H9 (cell line): Measurements from ENCODE around the gene TPD52L1. TPM values are rescaled to one million over a fixed set of nuclear protein-coding genes. Genes with fewer than 3 reads are reported as not detected.

ENCODE experiments used
- DNase-seq: peaks from one replicate; pipeline ENCODE4 v3.0.0-alpha.2; 2017
- H2AFZ ChIP-seq: one replicate; pipeline ENCODE4 v1.6.1; 2013; ENCODE audit warnings: mild to moderate bottlenecking, low read length, control low read depth, moderate library complexity
- H2AK5ac ChIP-seq: 2 replicates; pipeline ENCODE4 v1.6.1; 2013; ENCODE audit warnings: low read length, control low read depth, mixed read lengths; ENCODE audit not compliant: insufficient read length
- H2BK120ac ChIP-seq: one replicate; pipeline ENCODE4 v1.6.1; 2013; ENCODE audit warnings: low read depth, mild to moderate bottlenecking, low read length, control low read depth, inconsistent platforms; ENCODE audit not compliant: poor library complexity, severe bottlenecking
- H2BK12ac ChIP-seq: 2 replicates; pipeline ENCODE4 v1.6.1; 2013; ENCODE audit warnings: low read length, control low read depth, mixed read lengths, low read depth; ENCODE audit not compliant: insufficient read length
- H2BK15ac ChIP-seq: 2 replicates; pipeline ENCODE4 v1.6.1; 2013; ENCODE audit warnings: low read depth, low read length, control low read depth
- H2BK20ac ChIP-seq: one replicate; pipeline ENCODE4 v1.6.1; 2013; ENCODE audit warnings: low read depth, mild to moderate bottlenecking, low read length, control low read depth, inconsistent platforms; ENCODE audit not compliant: poor library complexity, severe bottlenecking
- H2BK5ac ChIP-seq: 2 replicates; pipeline ENCODE4 v1.6.1; 2013; ENCODE audit warnings: low read length, control low read depth, mixed read lengths; ENCODE audit not compliant: insufficient read length
- H3K14ac ChIP-seq: 2 replicates; pipeline ENCODE4 v1.6.1; 2013; ENCODE audit warnings: low read length, control low read depth; ENCODE audit not compliant: insufficient read depth
- H3K18ac ChIP-seq: 2 replicates; pipeline ENCODE4 v1.6.1; 2013; ENCODE audit warnings: low read depth, mild to moderate bottlenecking, mixed read lengths, low read length, control low read depth; ENCODE audit not compliant: insufficient read length
- H3K23ac ChIP-seq: 2 replicates; pipeline ENCODE4 v1.6.1; 2013; ENCODE audit warnings: low read length, control low read depth, mixed read lengths, low read depth; ENCODE audit not compliant: insufficient read length
- H3K23me2 ChIP-seq: 2 replicates; pipeline ENCODE4 v1.6.1; 2013; ENCODE audit warnings: low read depth, mild to moderate bottlenecking, mixed read lengths, low read length, control low read depth; ENCODE audit not compliant: insufficient read length, poor library complexity, severe bottlenecking
- H3K27ac ChIP-seq: 2 replicates; pipeline ENCODE4 v1.5.1; 2013; ENCODE audit warnings: low read length, control low read depth, mixed read lengths, low read depth; ENCODE audit not compliant: insufficient read length
- H3K27me3 ChIP-seq: 2 replicates; pipeline ENCODE4 v1.6.1; 2013; ENCODE audit warnings: low read length, control low read depth, inconsistent platforms; ENCODE audit not compliant: insufficient read depth
- H3K4ac ChIP-seq: 2 replicates; pipeline ENCODE4 v1.6.1; 2013; ENCODE audit warnings: low read depth, mild to moderate bottlenecking, control low read depth, inconsistent platforms, low read length, moderate library complexity
- H3K4me1 ChIP-seq: 2 replicates; pipeline ENCODE4 v1.6.1; 2013; ENCODE audit warnings: low read length, control low read depth, inconsistent platforms; ENCODE audit not compliant: insufficient read depth
- H3K4me2 ChIP-seq: 2 replicates; pipeline ENCODE4 v1.6.1; 2013; ENCODE audit warnings: low read length, control low read depth, mixed read lengths; ENCODE audit not compliant: insufficient read length, insufficient read depth
- H3K56ac ChIP-seq: 2 replicates; pipeline ENCODE4 v1.6.1; 2013; ENCODE audit warnings: low read depth, mild to moderate bottlenecking, mixed read lengths, low read length, control low read depth; ENCODE audit not compliant: insufficient read length
- H3K79me1 ChIP-seq: 2 replicates; pipeline ENCODE4 v1.6.1; 2013; ENCODE audit warnings: low read depth, mild to moderate bottlenecking, moderate library complexity, low read length, control low read depth, inconsistent platforms; ENCODE audit not compliant: insufficient read depth, poor library complexity, severe bottlenecking
- H3K79me2 ChIP-seq: 2 replicates; pipeline ENCODE4 v1.6.1; 2013; ENCODE audit warnings: low read length, control low read depth, inconsistent platforms; ENCODE audit not compliant: insufficient read depth
- H3K9ac ChIP-seq: 2 replicates; pipeline ENCODE4 v1.6.1; 2013; ENCODE audit warnings: low read length, control low read depth, mixed read lengths; ENCODE audit not compliant: insufficient read length; ENCODE audit errors: extremely low read depth
- H3K9me3 ChIP-seq: one replicate; pipeline ENCODE4 v1.6.1; 2013; ENCODE audit warnings: low read depth, low read length, inconsistent platforms; ENCODE audit not compliant: control insufficient read depth
- H3T11ph ChIP-seq: one replicate; pipeline ENCODE4 v1.6.1; 2013; ENCODE audit warnings: mild to moderate bottlenecking, low read length, control low read depth, inconsistent platforms
- H4K20me1 ChIP-seq: one replicate; pipeline ENCODE4 v1.6.1; 2013; ENCODE audit not compliant: control insufficient read depth, insufficient read length, insufficient read depth
- H4K5ac ChIP-seq: 2 replicates; pipeline ENCODE4 v1.6.1; 2013; ENCODE audit warnings: low read depth, mild to moderate bottlenecking, mixed read lengths, low read length, control low read depth; ENCODE audit not compliant: insufficient read length
- H4K8ac ChIP-seq: replicated peaks from 2 replicates; pipeline ENCODE4 v1.6.1; 2013; ENCODE audit warnings: low read length, control low read depth, mixed read lengths, low read depth; ENCODE audit not compliant: insufficient read length
- H4K91ac ChIP-seq: 2 replicates; pipeline ENCODE4 v1.6.1; 2013; ENCODE audit warnings: low read depth, mild to moderate bottlenecking, moderate library complexity, mixed read lengths, low read length, control low read depth; ENCODE audit not compliant: insufficient read length
- H3K27ac Mint-ChIP-seq, 3 experiments: 2 replicates in 2 of 3; 3 replicates in 1 of 3; pipeline ENCODE4 v1.8.0; 2020 to 2021; ENCODE audit warnings: mixed read lengths in 3 of 3, mild to moderate bottlenecking in 1 of 3, moderate library complexity in 1 of 3
- H3K27me3 Mint-ChIP-seq: 2 replicates; pipeline ENCODE4 v1.8.0; 2021; ENCODE audit warnings: low read depth, mild to moderate bottlenecking, moderate library complexity, mixed read lengths
- H3K36me3 Mint-ChIP-seq, 3 experiments: 2 replicates in 2 of 3; 3 replicates in 1 of 3; pipeline ENCODE4 v1.8.0; 2020 to 2021; ENCODE audit warnings: low read depth in 3 of 3, mixed read lengths in 3 of 3; ENCODE audit not compliant: insufficient read depth in 1 of 3
- H3K4me1 Mint-ChIP-seq, 2 experiments: 2 replicates each; pipeline ENCODE4 v1.8.0; 2020; ENCODE audit warnings: mixed read lengths in 2 of 2
- H3K4me3 Mint-ChIP-seq, 2 experiments: 2 replicates in 1 of 2; 3 replicates in 1 of 2; pipeline ENCODE4 v1.8.0; 2020 to 2021; ENCODE audit warnings: mild to moderate bottlenecking in 2 of 2, mixed read lengths in 2 of 2, moderate library complexity in 1 of 2
- H3K9me3 Mint-ChIP-seq, 2 experiments: 2 replicates in 1 of 2; 3 replicates in 1 of 2; pipeline ENCODE4 v1.8.0; 2020; ENCODE audit warnings: mild to moderate bottlenecking in 2 of 2, mixed read lengths in 2 of 2, moderate library complexity in 1 of 2
- WGBS: extraction: QIAGEN DNeasy Blood & Tissue Kit; methylation state at CpG from one replicate; pipeline ENCODE4 v1.1.7; 2013; ENCODE audit warnings: missing lambda C conversion rate, low lambda C conversion rate, mixed read lengths; ENCODE audit not compliant: insufficient read length; ENCODE audit errors: extremely low coverage; 5-methylcytosine and 5-hydroxymethylcytosine counted together
- total RNA-seq: library from RNA; stranded (reverse); gene quantifications from 2 replicates; pipeline ENCODE4 v1.2.1, GENCODE V29; 2021
- TF ChIP-seq, protein P1 (sequence below): fragments of 200-600 bp; sonication (generic); conservative IDR thresholded peaks from 3 replicates; pipeline ENCODE4 v1.8.0; 2021; ENCODE audit warnings: antibody characterized with exemption, mild to moderate bottlenecking

TPD52L1 gene
- total RNA-seq, 1 experiment from 2014 or later, result 6.6 TPM

- H3K79me2 ChIP-seq, result no peaks in the 10 kb centered on the region
- H3K27me3 Mint-ChIP-seq, result no peaks in the 10 kb centered on the region
- no peak overlapping the region for H2AK5ac ChIP-seq
- no peaks in the 10 kb centered on the region for H3K9me3 ChIP-seq
- no peak overlapping the region for H2BK120ac ChIP-seq
- H3K23me2 ChIP-seq, result no peaks in the 10 kb centered on the region
- no peak overlapping the region for H3K56ac ChIP-seq
- H3K4ac ChIP-seq, result no peak overlapping the region
- H2BK15ac ChIP-seq, result no peak overlapping the region
- no peak overlapping the region for H4K8ac ChIP-seq
- H3K18ac ChIP-seq, result no peak overlapping the region
- no peak overlapping the region for H2AFZ ChIP-seq
- H3K4me3 Mint-ChIP-seq, result no peak overlapping the region
- no peak overlapping the region for H2BK20ac ChIP-seq
- H3T11ph ChIP-seq, result no peak overlapping the region
- no peak overlapping the region for H2BK5ac ChIP-seq
- H3K23ac ChIP-seq, result no peak overlapping the region
- H3K36me3 Mint-ChIP-seq, result peaks cover 11 to 30% (median 20%) of the 10 kb centered on the region in 3 experiments; a peak in 6 of 7 replicates
- no peaks in the 10 kb centered on the region for H3K27me3 ChIP-seq
- no peaks in the 10 kb centered on the region for H4K20me1 ChIP-seq
- no peaks in the 10 kb centered on the region for H3K79me1 ChIP-seq
- peaks cover 6 to 7% of the 10 kb centered on the region in 2 experiments for H3K4me1 Mint-ChIP-seq
- no peak overlapping the region for H3K27ac Mint-ChIP-seq
- H3K9ac ChIP-seq, result no peak overlapping the region
- no peaks in the 10 kb centered on the region for H3K4me1 ChIP-seq
- H3K27ac ChIP-seq, result no peak overlapping the region
- no peak overlapping the region for H4K91ac ChIP-seq
- no peak overlapping the region for H2BK12ac ChIP-seq
- TF ChIP-seq, protein P1, sequence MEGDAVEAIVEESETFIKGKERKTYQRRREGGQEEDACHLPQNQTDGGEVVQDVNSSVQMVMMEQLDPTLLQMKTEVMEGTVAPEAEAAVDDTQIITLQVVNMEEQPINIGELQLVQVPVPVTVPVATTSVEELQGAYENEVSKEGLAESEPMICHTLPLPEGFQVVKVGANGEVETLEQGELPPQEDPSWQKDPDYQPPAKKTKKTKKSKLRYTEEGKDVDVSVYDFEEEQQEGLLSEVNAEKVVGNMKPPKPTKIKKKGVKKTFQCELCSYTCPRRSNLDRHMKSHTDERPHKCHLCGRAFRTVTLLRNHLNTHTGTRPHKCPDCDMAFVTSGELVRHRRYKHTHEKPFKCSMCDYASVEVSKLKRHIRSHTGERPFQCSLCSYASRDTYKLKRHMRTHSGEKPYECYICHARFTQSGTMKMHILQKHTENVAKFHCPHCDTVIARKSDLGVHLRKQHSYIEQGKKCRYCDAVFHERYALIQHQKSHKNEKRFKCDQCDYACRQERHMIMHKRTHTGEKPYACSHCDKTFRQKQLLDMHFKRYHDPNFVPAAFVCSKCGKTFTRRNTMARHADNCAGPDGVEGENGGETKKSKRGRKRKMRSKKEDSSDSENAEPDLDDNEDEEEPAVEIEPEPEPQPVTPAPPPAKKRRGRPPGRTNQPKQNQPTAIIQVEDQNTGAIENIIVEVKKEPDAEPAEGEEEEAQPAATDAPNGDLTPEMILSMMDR, result no peak
- no peak for DNase-seq
- H3K14ac ChIP-seq, result no peak overlapping the region
- H3K4me2 ChIP-seq, result no peak overlapping the region
- no peak overlapping the region for H4K5ac ChIP-seq
- no peaks in the 10 kb centered on the region; a peak in 1 of 5 replicates for H3K9me3 Mint-ChIP-seq
- no CpG with 5 or more reads among the region's 3 CpGs for WGBS
Observed at GRCh38 chr6:125274935-125275334, 121.4 kb downstream of the TPD52L1 start.
